Lower leg skin (tissue), 3 donors: ENCODE data around the gene MYOF.

Source experiments
- POLR2A ChIP-seq, 2 donors: fragments of 450-650 bp; IDR thresholded peaks; one replicate each; pipeline ENCODE4 v1.6.1; 2016 to 2017; ENCODE audit warnings: antibody characterized with exemption in 2 of 2, mild to moderate bottlenecking in 1 of 2, moderate library complexity in 1 of 2
- TF ChIP-seq, protein P1 (sequence below), 3 donors: fragments of 450-650 bp; IDR thresholded peaks; one replicate each; pipeline ENCODE4 v1.5.1; 2016; ENCODE audit warnings: antibody characterized with exemption in 3 of 3, mild to moderate bottlenecking in 3 of 3, moderate library complexity in 2 of 3

DNA sequence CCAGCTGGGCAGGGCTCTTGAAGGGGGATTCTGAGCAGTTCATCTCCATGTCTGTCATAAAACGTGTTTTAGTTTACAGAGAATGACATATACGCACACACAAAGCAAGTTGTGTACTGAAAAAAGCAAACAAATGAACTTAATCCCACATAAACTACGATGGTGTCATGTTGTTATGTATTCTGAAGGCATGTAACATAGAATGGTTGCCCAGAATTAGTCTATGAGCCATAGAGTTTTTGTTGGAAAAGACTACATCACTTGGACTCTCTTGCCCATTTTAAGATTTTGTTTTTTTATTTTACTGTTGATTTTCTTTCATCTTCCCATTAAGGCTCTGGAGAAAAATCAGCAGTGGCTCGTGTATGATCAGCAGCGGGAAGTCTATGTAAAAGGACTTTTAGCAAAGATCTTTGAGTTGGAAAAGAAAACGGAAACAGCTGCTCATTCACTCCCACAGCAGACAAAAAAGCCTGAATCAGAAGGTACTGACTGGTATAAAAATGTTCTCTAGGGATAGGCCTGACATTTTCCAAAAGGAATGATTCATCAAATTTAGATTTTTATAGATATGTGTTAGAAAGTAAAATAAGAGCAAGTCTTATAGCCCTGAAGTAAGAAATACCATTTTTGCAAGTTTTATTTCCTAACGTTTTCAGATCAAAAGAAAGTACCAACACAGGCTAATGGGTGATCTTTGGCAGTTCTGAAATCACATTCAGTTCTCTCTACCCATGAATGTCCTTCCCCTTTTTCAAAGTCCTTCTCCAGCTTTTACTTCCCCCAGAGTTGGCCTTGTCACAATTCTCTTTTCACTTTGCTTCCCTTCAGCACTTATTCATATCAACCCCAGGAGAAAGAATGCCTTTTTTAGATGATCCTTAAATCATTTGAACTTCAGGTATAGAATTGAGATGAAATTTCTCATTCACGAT lies 33.2 kb upstream of the MYOF start:
- TF ChIP-seq, protein P1, sequence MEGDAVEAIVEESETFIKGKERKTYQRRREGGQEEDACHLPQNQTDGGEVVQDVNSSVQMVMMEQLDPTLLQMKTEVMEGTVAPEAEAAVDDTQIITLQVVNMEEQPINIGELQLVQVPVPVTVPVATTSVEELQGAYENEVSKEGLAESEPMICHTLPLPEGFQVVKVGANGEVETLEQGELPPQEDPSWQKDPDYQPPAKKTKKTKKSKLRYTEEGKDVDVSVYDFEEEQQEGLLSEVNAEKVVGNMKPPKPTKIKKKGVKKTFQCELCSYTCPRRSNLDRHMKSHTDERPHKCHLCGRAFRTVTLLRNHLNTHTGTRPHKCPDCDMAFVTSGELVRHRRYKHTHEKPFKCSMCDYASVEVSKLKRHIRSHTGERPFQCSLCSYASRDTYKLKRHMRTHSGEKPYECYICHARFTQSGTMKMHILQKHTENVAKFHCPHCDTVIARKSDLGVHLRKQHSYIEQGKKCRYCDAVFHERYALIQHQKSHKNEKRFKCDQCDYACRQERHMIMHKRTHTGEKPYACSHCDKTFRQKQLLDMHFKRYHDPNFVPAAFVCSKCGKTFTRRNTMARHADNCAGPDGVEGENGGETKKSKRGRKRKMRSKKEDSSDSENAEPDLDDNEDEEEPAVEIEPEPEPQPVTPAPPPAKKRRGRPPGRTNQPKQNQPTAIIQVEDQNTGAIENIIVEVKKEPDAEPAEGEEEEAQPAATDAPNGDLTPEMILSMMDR (IDR thresholded peaks at IDR 0.05), result no peak
- no peak for TF ChIP-seq POLR2A (IDR thresholded peaks at IDR 0.05)
